ENCODE measurements around the gene ATG9A. TPM values are rescaled to one million over a fixed set of nuclear protein-coding genes. Genes with fewer than 3 reads are reported as not detected.
A peak's percentile ranks its signal among the peaks of the same experiment; 100 is the strongest.

ATG9A gene
- total and polyA plus RNA-seq, 2 of the 8 experiments (the other 6 are each of a cell fraction or from before 2014, with no cell fraction given): 43.6 to 66.8 TPM

- TF ChIP-seq SRF (IDR thresholded peaks at IDR 0.05; ENCODE audit: low read depth, low read length) (peak; percentile 58; the same call in 1 of the 2 replicates), KDM5A (IDR thresholded peaks at IDR 0.05; ENCODE audit: low read length) (peak; percentile 76), EZH2 (IDR thresholded peaks at IDR 0.05; ENCODE audit: low read depth, low read length, severe bottlenecking) (no peak), PHF8 (conservative IDR thresholded peaks at IDR 0.05; ENCODE audit: low read depth, low read length) (peak; percentile 96), SIX5 (IDR thresholded peaks at IDR 0.05; ENCODE audit: low read depth, low read length) (no peak), TCF12 (IDR thresholded peaks at IDR 0.05; ENCODE audit: low read depth, low read length) (0 out of 2 replicates have a peak, but pooled peaks have one; percentile 27), KDM4A (IDR thresholded peaks at IDR 0.05; ENCODE audit: low read depth, low read length, severe bottlenecking) (peak; percentile 88)
- TF ChIP-seq, protein P1, sequence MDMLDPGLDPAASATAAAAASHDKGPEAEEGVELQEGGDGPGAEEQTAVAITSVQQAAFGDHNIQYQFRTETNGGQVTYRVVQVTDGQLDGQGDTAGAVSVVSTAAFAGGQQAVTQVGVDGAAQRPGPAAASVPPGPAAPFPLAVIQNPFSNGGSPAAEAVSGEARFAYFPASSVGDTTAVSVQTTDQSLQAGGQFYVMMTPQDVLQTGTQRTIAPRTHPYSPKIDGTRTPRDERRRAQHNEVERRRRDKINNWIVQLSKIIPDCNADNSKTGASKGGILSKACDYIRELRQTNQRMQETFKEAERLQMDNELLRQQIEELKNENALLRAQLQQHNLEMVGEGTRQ (IDR thresholded peaks at IDR 0.05; ENCODE audit: low read length): no peak
Observed at GRCh38 chr2:219245148-219245898, 15.9 kb upstream of the ATG9A start, which contains the start of the genes GLB1L and STK16 (continued).
